H9 (cell line): ENCODE measurements around the gene SUPT3H. TPM values are rescaled to one million over a fixed set of nuclear protein-coding genes. Genes with fewer than 3 reads are reported as not detected.

Experiments used
- DNase-seq: peaks from one replicate; pipeline ENCODE4 v3.0.0-alpha.2; 2017
- H2AFZ ChIP-seq: one replicate; pipeline ENCODE4 v1.6.1; 2013; ENCODE audit warnings: mild to moderate bottlenecking, low read length, control low read depth, moderate library complexity
- H2AK5ac ChIP-seq: 2 replicates; pipeline ENCODE4 v1.6.1; 2013; ENCODE audit warnings: low read length, control low read depth, mixed read lengths; ENCODE audit not compliant: insufficient read length
- H2BK120ac ChIP-seq: one replicate; pipeline ENCODE4 v1.6.1; 2013; ENCODE audit warnings: low read depth, mild to moderate bottlenecking, low read length, control low read depth, inconsistent platforms; ENCODE audit not compliant: poor library complexity, severe bottlenecking
- H2BK12ac ChIP-seq: 2 replicates; pipeline ENCODE4 v1.6.1; 2013; ENCODE audit warnings: low read length, control low read depth, mixed read lengths, low read depth; ENCODE audit not compliant: insufficient read length
- H2BK15ac ChIP-seq: 2 replicates; pipeline ENCODE4 v1.6.1; 2013; ENCODE audit warnings: low read depth, low read length, control low read depth
- H2BK20ac ChIP-seq: one replicate; pipeline ENCODE4 v1.6.1; 2013; ENCODE audit warnings: low read depth, mild to moderate bottlenecking, low read length, control low read depth, inconsistent platforms; ENCODE audit not compliant: poor library complexity, severe bottlenecking
- H2BK5ac ChIP-seq: 2 replicates; pipeline ENCODE4 v1.6.1; 2013; ENCODE audit warnings: low read length, control low read depth, mixed read lengths; ENCODE audit not compliant: insufficient read length
- H3K14ac ChIP-seq: 2 replicates; pipeline ENCODE4 v1.6.1; 2013; ENCODE audit warnings: low read length, control low read depth; ENCODE audit not compliant: insufficient read depth
- H3K18ac ChIP-seq: 2 replicates; pipeline ENCODE4 v1.6.1; 2013; ENCODE audit warnings: low read depth, mild to moderate bottlenecking, mixed read lengths, low read length, control low read depth; ENCODE audit not compliant: insufficient read length
- H3K23ac ChIP-seq: 2 replicates; pipeline ENCODE4 v1.6.1; 2013; ENCODE audit warnings: low read length, control low read depth, mixed read lengths, low read depth; ENCODE audit not compliant: insufficient read length
- H3K23me2 ChIP-seq: 2 replicates; pipeline ENCODE4 v1.6.1; 2013; ENCODE audit warnings: low read depth, mild to moderate bottlenecking, mixed read lengths, low read length, control low read depth; ENCODE audit not compliant: insufficient read length, poor library complexity, severe bottlenecking
- H3K27ac ChIP-seq: 2 replicates; pipeline ENCODE4 v1.5.1; 2013; ENCODE audit warnings: low read length, control low read depth, mixed read lengths, low read depth; ENCODE audit not compliant: insufficient read length
- H3K27me3 ChIP-seq: 2 replicates; pipeline ENCODE4 v1.6.1; 2013; ENCODE audit warnings: low read length, control low read depth, inconsistent platforms; ENCODE audit not compliant: insufficient read depth
- H3K4ac ChIP-seq: 2 replicates; pipeline ENCODE4 v1.6.1; 2013; ENCODE audit warnings: low read depth, mild to moderate bottlenecking, control low read depth, inconsistent platforms, low read length, moderate library complexity
- H3K4me1 ChIP-seq: 2 replicates; pipeline ENCODE4 v1.6.1; 2013; ENCODE audit warnings: low read length, control low read depth, inconsistent platforms; ENCODE audit not compliant: insufficient read depth
- H3K4me2 ChIP-seq: 2 replicates; pipeline ENCODE4 v1.6.1; 2013; ENCODE audit warnings: low read length, control low read depth, mixed read lengths; ENCODE audit not compliant: insufficient read length, insufficient read depth
- H3K56ac ChIP-seq: 2 replicates; pipeline ENCODE4 v1.6.1; 2013; ENCODE audit warnings: low read depth, mild to moderate bottlenecking, mixed read lengths, low read length, control low read depth; ENCODE audit not compliant: insufficient read length
- H3K79me1 ChIP-seq: 2 replicates; pipeline ENCODE4 v1.6.1; 2013; ENCODE audit warnings: low read depth, mild to moderate bottlenecking, moderate library complexity, low read length, control low read depth, inconsistent platforms; ENCODE audit not compliant: insufficient read depth, poor library complexity, severe bottlenecking
- H3K79me2 ChIP-seq: 2 replicates; pipeline ENCODE4 v1.6.1; 2013; ENCODE audit warnings: low read length, control low read depth, inconsistent platforms; ENCODE audit not compliant: insufficient read depth
- H3K9ac ChIP-seq: 2 replicates; pipeline ENCODE4 v1.6.1; 2013; ENCODE audit warnings: low read length, control low read depth, mixed read lengths; ENCODE audit not compliant: insufficient read length; ENCODE audit errors: extremely low read depth
- H3K9me3 ChIP-seq: one replicate; pipeline ENCODE4 v1.6.1; 2013; ENCODE audit warnings: low read depth, low read length, inconsistent platforms; ENCODE audit not compliant: control insufficient read depth
- H3T11ph ChIP-seq: one replicate; pipeline ENCODE4 v1.6.1; 2013; ENCODE audit warnings: mild to moderate bottlenecking, low read length, control low read depth, inconsistent platforms
- H4K20me1 ChIP-seq: one replicate; pipeline ENCODE4 v1.6.1; 2013; ENCODE audit not compliant: control insufficient read depth, insufficient read length, insufficient read depth
- H4K5ac ChIP-seq: 2 replicates; pipeline ENCODE4 v1.6.1; 2013; ENCODE audit warnings: low read depth, mild to moderate bottlenecking, mixed read lengths, low read length, control low read depth; ENCODE audit not compliant: insufficient read length
- H4K8ac ChIP-seq: replicated peaks from 2 replicates; pipeline ENCODE4 v1.6.1; 2013; ENCODE audit warnings: low read length, control low read depth, mixed read lengths, low read depth; ENCODE audit not compliant: insufficient read length
- H4K91ac ChIP-seq: 2 replicates; pipeline ENCODE4 v1.6.1; 2013; ENCODE audit warnings: low read depth, mild to moderate bottlenecking, moderate library complexity, mixed read lengths, low read length, control low read depth; ENCODE audit not compliant: insufficient read length
- H3K27ac Mint-ChIP-seq, 3 experiments: 2 replicates in 2 of 3; 3 replicates in 1 of 3; pipeline ENCODE4 v1.8.0; 2020 to 2021; ENCODE audit warnings: mixed read lengths in 3 of 3, mild to moderate bottlenecking in 1 of 3, moderate library complexity in 1 of 3
- H3K27me3 Mint-ChIP-seq: 2 replicates; pipeline ENCODE4 v1.8.0; 2021; ENCODE audit warnings: low read depth, mild to moderate bottlenecking, moderate library complexity, mixed read lengths
- H3K36me3 Mint-ChIP-seq, 3 experiments: 2 replicates in 2 of 3; 3 replicates in 1 of 3; pipeline ENCODE4 v1.8.0; 2020 to 2021; ENCODE audit warnings: low read depth in 3 of 3, mixed read lengths in 3 of 3; ENCODE audit not compliant: insufficient read depth in 1 of 3
- H3K4me1 Mint-ChIP-seq, 2 experiments: 2 replicates each; pipeline ENCODE4 v1.8.0; 2020; ENCODE audit warnings: mixed read lengths in 2 of 2
- H3K4me3 Mint-ChIP-seq, 2 experiments: 2 replicates in 1 of 2; 3 replicates in 1 of 2; pipeline ENCODE4 v1.8.0; 2020 to 2021; ENCODE audit warnings: mild to moderate bottlenecking in 2 of 2, mixed read lengths in 2 of 2, moderate library complexity in 1 of 2
- H3K9me3 Mint-ChIP-seq, 2 experiments: 2 replicates in 1 of 2; 3 replicates in 1 of 2; pipeline ENCODE4 v1.8.0; 2020; ENCODE audit warnings: mild to moderate bottlenecking in 2 of 2, mixed read lengths in 2 of 2, moderate library complexity in 1 of 2
- CTCF ChIP-seq: fragments of 200-600 bp; sonication (generic); conservative IDR thresholded peaks from 3 replicates; pipeline ENCODE4 v1.8.0; 2021; ENCODE audit warnings: antibody characterized with exemption, mild to moderate bottlenecking
- WGBS: extraction: QIAGEN DNeasy Blood & Tissue Kit; methylation state at CpG from one replicate; pipeline ENCODE4 v1.1.7; 2013; ENCODE audit warnings: missing lambda C conversion rate, low lambda C conversion rate, mixed read lengths; ENCODE audit not compliant: insufficient read length; ENCODE audit errors: extremely low coverage; 5-methylcytosine and 5-hydroxymethylcytosine counted together
- total RNA-seq: library from RNA; stranded (reverse); gene quantifications from 2 replicates; pipeline ENCODE4 v1.2.1, GENCODE V29; 2021

Gene SUPT3H
- total RNA-seq, 1 experiment from 2014 or later = 22.5 TPM

- peaks cover 11% of the 10 kb centered on the region in 2 experiments for H3K4me1 Mint-ChIP-seq
- H3K4ac ChIP-seq = no peak overlapping the region
- H2BK120ac ChIP-seq = no peak overlapping the region
- no peaks in the 10 kb centered on the region for H3K23me2 ChIP-seq
- H3K9ac ChIP-seq = no peak overlapping the region
- H3K23ac ChIP-seq = no peak overlapping the region
- TF ChIP-seq CTCF = no peak
- peaks cover 0 to 2% (median 2%) of the 10 kb centered on the region in 3 experiments; a peak in 2 of 7 replicates for H3K36me3 Mint-ChIP-seq
- H2BK20ac ChIP-seq = no peak overlapping the region
- no peak overlapping the region for H3K14ac ChIP-seq
- no peak overlapping the region for H3K27ac ChIP-seq
- no peak overlapping the region for H4K8ac ChIP-seq
- H3K4me3 Mint-ChIP-seq = no peak overlapping the region
- no peak overlapping the region for H4K91ac ChIP-seq
- no peaks in the 10 kb centered on the region for H4K20me1 ChIP-seq
- H3K9me3 ChIP-seq = no peaks in the 10 kb centered on the region
- H3K27me3 Mint-ChIP-seq = no peaks in the 10 kb centered on the region
- H2AFZ ChIP-seq = no peak overlapping the region
- no peak overlapping the region for H2BK5ac ChIP-seq
- WGBS = no CpG with 5 or more reads among the region's 3 CpGs
- no peaks in the 10 kb centered on the region for H3K4me1 ChIP-seq
- H2BK12ac ChIP-seq = no peak overlapping the region
- no peak overlapping the region for H3K27ac Mint-ChIP-seq
- H3K27me3 ChIP-seq = no peaks in the 10 kb centered on the region
- H2AK5ac ChIP-seq = no peak overlapping the region
- no peak overlapping the region for H4K5ac ChIP-seq
- no peak overlapping the region for H3K4me2 ChIP-seq
- H3K56ac ChIP-seq = no peak overlapping the region
- DNase-seq = no peak
- no peak overlapping the region for H3T11ph ChIP-seq
- no peak overlapping the region for H2BK15ac ChIP-seq
- H3K79me1 ChIP-seq = no peaks in the 10 kb centered on the region
- no peak overlapping the region for H3K18ac ChIP-seq
- peaks cover 1 to 2% of the 10 kb centered on the region in 2 experiments; a peak in 2 of 5 replicates for H3K9me3 Mint-ChIP-seq
- no peaks in the 10 kb centered on the region for H3K79me2 ChIP-seq
These were observed 305.1 kb downstream of the SUPT3H start for GRCh38 chr6:45072673-45073072.
